ENCODE results near the gene PCDHA2.

DNA sequence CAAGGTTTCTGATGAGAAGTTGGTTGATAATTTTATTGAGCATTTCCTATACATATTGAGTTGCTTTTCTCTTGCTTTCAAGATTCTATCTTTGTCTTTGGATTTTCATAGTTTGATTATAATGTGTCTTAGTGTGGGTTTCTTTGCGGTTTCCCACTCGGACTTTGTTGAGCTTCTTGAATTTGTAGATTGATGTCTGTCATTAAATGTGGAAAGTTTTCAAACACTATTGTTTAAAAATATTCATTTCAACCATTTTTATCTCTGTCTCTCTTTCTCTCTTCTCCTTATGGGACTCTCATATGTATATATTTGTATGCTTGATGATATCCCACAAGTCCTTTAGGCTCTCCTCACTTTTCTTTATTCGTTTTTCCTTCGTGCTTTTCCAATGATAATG lies 27.2 kb upstream of the PCDHA2 start:
- TF ChIP-seq CTCF (IDR thresholded peaks at IDR 0.05; ENCODE audit: insufficient read depth, low read length, poor library complexity, severe bottlenecking) (no peak), EZH2phosphoT487 (conservative IDR thresholded peaks at IDR 0.05; ENCODE audit: low read length) (no peak)
